SHP77 (cell line): ENCODE data around the gene TRIM72.
"Not testable (repeated sequence)": the region's sequence is repeated elsewhere in the genome, so short reads cannot be mapped to it uniquely, and the experiment has no call there.

ENCODE experiments used
- DNase-seq, 2 experiments: peaks; one replicate each; lab custom pipeline; 2025; lab: John Stamatoyannopoulos, UW

TRIM72 gene

DNA sequence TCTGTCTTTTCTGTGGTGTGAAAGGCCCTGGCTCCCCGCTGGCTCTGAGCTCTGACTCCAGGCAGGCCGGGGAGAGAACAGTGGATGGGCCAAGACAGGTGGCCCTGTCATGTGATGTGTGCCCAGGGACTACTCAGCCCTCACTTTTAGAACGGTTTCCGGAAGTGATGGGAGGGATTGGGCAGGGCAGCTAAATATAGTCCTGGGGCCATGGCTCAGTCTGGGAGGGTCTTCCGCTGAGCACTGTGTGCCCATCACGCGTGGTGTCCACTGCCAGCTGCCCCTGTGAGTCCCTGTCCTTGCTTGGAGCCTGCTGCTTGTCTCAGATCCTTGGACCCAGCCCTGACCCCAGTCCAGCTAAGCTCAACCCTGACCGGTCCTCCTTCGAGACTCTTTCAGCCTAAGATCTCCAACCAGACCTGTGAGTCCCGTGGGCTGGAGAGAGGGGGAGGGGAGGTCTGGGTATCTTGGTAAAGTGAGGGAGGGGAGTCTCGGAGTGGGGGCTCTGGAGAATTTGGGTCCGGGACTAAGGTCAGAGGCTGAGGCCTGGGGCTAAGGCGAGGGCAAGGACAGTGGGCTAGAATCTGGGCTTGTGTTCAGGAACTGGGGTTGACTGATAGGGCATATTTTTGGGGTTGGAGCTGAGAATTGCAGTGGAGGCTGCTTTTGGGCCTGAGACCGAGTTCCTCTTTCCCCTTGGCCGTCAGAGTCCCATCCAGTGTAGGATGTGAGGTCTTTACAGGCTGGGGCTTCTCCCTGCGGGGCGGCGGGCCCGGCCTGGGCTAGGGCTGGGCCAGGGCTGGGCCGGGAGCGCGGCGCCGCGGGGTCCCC is at the start of gene TRIM72:
TRIM72 (plus strand) TSS at position 243 of the 831 bp plus-strand sequence. CDS start 620 bp downstream, outside the sequence.
- peak in 1 of 2 experiments; percentile 32 for DNase-seq

DNA sequence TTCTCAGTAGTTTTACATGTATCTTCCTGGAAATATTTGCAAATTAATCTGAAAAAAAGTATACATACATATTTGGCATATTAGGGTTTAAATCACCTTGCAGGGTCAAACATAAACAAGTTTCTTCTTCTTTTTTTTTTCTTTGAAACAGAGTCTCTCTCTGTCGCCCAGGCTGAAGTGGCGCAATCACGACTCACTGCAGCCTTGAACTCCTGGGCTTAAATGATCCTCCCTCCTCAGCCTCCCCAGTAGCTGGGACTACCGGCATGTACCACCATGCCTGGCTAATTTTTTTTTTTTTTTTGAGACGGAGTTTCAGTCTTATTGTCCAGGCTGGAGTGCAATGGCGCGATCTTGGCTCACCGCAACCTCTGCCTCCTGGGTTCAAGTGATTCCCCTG is 46.6 kb upstream of the TRIM72 start:
- no peak for DNase-seq

GRCh38 chr16:31168848-31169247 is 45.1 kb upstream of the TRIM72 start:
- DNase-seq: no peak

DNA sequence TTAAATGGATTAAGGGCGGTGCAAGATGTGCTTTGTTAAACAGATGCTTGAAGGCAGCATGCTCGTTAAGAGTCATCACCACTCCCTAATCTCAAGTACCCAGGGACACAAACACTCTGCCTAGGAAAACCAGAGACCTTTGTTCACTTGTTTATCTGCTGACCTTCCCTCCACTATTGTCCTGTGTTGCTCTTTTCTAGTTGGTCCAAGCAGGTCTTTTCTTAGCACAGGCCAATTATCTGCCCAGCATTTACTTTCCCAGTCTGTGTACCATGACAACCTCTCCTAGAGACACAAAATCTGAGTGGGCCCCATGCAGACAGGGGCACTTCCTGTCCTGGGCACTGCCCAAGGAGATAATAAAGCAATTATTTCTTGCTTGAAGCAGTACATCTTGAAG is 43.9 kb upstream of the TRIM72 start:
- not testable (repeated sequence) for DNase-seq

DNA sequence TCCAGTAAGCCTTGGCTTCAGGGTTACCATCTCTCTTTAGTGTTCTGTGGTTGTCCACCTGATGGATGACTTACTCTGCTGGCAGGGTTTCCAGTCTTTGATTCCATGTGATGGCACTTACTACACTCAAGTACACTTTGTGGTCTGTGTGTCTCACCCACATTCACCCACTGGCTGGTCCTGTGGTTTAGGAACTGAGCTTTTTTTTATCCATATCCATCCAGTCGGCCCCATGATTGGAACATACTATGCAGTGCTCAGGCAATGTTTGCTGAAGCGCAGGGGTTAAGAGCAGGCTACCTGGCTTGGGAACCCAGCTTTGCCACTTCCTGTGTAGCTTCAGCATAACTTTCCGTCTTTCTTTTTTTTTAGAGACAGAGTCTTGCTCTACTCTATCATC is 36.8 kb upstream of the TRIM72 start:
- no peak for DNase-seq

- DNase-seq: no peak
Measured at GRCh38 chr16:31179219-31179746, 34.6 kb upstream of the TRIM72 start.

DNA sequence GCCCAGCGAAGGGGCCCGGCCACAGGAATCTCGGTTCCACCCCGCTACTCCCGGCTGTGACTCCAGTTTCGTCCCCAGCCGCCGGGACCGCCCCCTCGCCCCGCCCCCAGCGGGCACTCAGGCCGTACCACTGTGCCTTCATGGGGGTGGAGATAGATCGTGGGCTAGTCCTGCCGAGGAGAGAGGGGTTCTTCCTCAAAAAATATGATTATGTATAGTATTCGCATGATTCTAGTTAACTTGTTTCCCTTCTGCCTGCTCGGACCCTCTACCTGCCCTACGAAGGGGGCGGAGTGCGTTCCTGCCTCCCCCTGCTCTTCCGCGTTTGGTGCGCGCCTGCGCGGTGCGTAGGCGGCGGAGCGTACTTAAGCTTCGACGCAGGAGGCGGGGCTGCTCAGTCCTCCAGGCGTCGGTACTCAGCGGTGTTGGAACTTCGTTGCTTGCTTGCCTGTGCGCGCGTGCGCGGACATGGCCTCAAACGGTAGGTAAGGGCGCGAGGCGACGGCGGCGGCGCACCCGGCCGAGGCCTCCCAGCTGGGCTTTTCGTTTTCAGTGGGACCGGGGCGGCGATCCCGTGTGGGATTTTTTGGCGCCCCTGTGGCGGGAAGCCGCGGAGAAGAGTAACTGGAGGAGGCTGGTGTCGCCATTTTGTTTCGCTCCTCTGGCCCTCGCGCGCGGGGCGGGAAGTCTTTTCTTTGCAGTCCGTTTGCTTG is 34.0 kb upstream of the TRIM72 start, which contains the start of gene FUS:
FUS (plus strand) TSS at position 393 of the 713 bp plus-strand sequence; CDS start at position 469, 76 bp downstream.
- peak; percentile 80 to 88 for DNase-seq

- no peak for DNase-seq
Measured at GRCh38 chr16:31181102-31181830, 32.7 kb upstream of the TRIM72 start.

DNA sequence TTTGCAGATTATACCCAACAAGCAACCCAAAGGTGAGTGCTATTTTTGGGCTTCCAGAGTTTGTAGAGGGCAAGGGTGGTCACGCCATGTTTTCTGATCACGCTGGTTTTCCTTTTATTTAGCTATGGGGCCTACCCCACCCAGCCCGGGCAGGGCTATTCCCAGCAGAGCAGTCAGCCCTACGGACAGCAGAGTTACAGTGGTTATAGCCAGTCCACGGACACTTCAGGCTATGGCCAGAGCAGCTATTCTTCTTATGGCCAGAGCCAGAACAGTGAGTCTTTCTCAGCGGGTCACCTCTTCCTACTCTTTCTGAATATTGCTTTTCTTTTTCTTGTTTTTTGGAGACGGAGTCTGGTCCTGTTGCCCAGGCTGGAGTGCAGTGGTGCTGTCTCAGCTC is 31.5 kb upstream of the TRIM72 start:
- no peak for DNase-seq

DNA sequence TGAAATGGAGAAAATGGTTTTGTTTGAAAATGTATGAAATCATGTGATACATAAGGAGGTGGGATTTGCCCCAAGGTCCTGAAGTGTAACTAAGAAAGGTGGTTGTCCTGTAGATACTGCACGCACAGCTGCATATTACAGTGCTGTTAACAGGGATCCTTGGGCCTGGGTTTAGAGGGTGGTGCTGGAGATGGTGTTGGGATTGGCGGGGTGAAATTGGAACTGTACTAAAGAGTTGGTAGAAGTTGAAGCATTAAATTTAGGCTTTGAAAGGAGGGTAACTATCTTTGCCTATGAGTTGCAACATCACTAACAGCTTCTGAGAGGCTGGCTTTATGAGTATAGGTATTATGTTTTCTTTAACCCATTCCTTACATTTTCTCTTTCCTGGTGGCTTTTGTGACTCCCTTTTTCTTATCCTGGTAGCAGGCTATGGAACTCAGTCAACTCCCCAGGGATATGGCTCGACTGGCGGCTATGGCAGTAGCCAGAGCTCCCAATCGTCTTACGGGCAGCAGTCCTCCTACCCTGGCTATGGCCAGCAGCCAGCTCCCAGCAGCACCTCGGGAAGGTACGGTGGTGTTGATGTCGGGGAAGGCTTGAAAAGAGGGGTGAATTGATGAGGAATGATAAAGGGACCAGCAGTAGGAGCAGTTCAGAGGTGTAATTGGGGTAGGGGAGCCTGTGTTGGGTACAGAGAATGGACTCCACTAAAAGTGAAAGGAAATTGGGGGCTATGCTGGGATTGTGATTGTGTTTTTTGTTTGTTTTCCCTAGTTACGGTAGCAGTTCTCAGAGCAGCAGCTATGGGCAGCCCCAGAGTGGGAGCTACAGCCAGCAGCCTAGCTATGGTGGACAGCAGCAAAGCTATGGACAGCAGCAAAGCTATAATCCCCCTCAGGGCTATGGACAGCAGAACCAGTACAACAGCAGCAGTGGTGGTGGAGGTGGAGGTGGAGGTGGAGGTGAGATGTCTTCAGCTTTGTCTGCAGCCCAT is 30.2 kb upstream of the TRIM72 start:
- no peak for DNase-seq

DNA sequence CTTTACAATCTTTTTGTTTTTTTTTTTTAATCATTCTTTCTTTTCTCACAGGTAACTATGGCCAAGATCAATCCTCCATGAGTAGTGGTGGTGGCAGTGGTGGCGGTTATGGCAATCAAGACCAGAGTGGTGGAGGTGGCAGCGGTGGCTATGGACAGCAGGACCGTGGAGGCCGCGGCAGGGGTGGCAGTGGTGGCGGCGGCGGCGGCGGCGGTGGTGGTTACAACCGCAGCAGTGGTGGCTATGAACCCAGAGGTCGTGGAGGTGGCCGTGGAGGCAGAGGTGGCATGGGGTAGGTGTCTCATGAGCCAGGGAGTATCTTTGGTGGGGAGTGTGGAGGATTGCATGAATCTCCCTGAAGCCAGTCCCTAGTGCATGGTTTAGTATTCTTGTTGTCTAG is 29.0 kb upstream of the TRIM72 start:
- no peak for DNase-seq

GRCh38 chr16:31185339-31185738 is 28.6 kb upstream of the TRIM72 start:
- DNase-seq: no peak

- no peak for DNase-seq
Measured at GRCh38 chr16:31186176-31186575, 27.7 kb upstream of the TRIM72 start.

- DNase-seq: no peak
Measured at GRCh38 chr16:31186930-31187807, 26.8 kb upstream of the TRIM72 start.

DNA sequence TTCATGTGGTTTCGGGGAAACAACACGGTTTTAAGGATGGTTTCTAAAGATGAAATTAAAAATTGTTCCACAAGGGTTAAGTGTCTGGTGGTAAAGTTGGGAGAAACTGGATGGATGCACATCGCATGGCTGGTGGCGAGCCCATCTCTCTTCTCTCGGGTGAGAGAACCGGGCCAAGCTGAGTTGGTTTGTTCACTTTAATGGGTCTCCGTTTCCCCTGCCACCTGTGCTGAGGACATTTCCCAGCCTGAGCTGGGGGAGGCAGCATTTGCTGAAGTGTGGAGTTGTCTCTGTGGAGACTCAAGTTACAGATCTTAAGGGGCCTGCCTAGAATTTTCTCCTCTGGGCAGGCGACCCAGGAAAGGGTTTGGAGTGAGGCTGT is 26.1 kb upstream of the TRIM72 start:
- no peak for DNase-seq

DNA sequence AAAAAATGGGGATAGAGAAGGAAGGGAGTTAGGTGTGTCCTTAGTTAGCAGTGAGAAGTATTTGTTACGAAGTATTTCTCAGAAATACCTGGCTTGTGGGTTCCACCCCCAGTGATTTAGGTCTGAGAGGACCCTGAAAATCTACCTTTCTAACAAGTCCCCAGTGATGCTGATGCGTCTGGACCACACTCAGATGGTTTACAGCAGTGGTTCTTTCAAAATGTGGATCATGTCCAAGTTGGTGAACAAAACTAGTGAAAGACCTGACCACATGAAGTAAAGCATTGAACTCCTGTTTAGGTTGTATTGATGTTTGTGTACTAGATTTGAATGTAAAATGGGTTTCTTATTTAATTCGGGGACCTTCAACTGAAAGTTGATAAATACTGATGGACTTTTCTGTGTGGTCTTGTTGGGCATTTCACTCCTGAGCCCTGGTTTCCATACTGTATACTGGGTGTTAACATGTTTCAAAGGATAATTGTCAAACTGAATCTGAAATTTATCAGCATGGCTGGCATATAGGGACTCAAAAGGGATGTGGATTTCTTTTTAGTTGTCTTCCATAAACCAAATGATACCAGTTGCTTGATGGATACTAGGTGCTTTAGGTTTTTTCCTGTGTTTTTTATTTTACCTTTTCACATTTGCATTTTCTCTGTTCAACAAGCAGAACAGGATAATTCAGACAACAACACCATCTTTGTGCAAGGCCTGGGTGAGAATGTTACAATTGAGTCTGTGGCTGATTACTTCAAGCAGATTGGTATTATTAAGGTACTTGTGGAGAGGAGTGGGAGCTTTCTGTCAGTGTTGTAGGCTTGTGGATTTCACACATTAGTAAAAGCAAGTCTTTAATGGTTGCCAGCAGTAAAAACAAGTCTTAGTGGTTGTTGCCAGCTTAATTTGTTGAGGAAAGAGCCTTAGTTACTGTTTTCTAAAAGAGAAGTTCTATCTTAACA is 25.2 kb upstream of the TRIM72 start:
- DNase-seq: no peak

GRCh38 chr16:31189412-31189778 is 24.5 kb upstream of the TRIM72 start:
- DNase-seq: no peak

DNA sequence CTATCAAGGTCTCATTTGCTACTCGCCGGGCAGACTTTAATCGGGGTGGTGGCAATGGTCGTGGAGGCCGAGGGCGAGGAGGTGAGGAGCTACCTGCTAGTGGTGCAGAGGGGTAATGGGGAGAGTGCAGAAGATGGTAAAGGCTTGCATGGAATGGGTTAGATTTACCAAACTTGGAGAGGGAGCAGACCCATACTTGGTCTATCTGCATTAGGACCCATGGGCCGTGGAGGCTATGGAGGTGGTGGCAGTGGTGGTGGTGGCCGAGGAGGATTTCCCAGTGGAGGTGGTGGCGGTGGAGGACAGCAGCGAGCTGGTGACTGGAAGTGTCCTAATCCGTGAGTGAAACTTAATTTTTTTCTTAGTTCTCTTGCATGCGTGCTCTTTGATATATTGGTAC is 23.9 kb upstream of the TRIM72 start:
- no peak for DNase-seq
